ENCODE measurements around the gene PCDH1. TPM values are rescaled to one million over a fixed set of nuclear protein-coding genes. Genes with fewer than 3 reads are reported as not detected.
"Not testable (repeated sequence)": the region's sequence is repeated elsewhere in the genome, so short reads cannot be mapped to it uniquely, and the experiment has no call there.

The PCDH1 gene
- total and polyA plus RNA-seq, 2 of the 13 experiments (the other 11 are each of a cell fraction or from before 2014, with no cell fraction given): 0.11 to 0.83 TPM

GRCh38 chr5:141821430-141821925 is 56.7 kb downstream of the PCDH1 start (continued):
- TF ChIP-seq ZBTB14 (CRISPR knock-in tag; IDR thresholded peaks at IDR 0.05) (no peak), EEA1 (CRISPR knock-in tag; IDR thresholded peaks at IDR 0.05; ENCODE audit: borderline replicate concordance) (no peak), ZNF432 (CRISPR knock-in tag; IDR thresholded peaks at IDR 0.05; ENCODE audit: borderline replicate concordance) (no peak), TAF1 (CRISPR knock-in tag; IDR thresholded peaks at IDR 0.05) (no peak), ZNF558 (CRISPR knock-in tag; IDR thresholded peaks at IDR 0.05; ENCODE audit: borderline replicate concordance) (no peak), KDM2A (CRISPR knock-in tag; IDR thresholded peaks at IDR 0.05; ENCODE audit: borderline replicate concordance, low read depth) (no peak), AHR (CRISPR knock-in tag; IDR thresholded peaks at IDR 0.05) (no peak)
- TF ChIP-seq, protein P1, sequence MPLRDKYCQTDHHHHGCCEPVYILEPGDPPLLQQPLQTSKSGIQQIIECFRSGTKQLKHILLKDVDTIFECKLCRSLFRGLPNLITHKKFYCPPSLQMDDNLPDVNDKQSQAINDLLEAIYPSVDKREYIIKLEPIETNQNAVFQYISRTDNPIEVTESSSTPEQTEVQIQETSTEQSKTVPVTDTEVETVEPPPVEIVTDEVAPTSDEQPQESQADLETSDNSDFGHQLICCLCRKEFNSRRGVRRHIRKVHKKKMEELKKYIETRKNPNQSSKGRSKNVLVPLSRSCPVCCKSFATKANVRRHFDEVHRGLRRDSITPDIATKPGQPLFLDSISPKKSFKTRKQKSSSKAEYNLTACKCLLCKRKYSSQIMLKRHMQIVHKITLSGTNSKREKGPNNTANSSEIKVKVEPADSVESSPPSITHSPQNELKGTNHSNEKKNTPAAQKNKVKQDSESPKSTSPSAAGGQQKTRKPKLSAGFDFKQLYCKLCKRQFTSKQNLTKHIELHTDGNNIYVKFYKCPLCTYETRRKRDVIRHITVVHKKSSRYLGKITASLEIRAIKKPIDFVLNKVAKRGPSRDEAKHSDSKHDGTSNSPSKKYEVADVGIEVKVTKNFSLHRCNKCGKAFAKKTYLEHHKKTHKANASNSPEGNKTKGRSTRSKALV (CRISPR knock-in tag; IDR thresholded peaks at IDR 0.05): no peak

DNA sequence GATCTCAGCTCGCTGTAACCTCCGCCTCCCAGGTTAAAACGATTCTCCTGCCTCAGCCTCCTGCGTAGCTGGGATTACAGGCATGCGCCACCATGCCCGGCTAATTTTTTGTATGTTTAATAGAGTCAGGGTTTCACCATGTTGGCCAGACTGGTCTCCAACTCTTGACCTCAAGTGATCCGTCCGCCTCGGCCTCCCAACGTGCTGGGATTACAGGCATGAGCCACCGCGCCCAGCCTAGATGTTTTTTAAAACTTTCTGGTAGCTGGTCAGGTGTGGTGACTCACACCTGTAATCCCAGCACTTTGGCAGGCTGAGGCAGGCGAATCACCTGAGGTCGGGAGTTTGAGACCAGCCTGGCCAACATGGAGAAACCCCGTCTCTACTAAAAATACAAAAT is 57.5 kb downstream of the PCDH1 start:
- H3K27me3 ChIP-seq (ENCODE audit: control insufficient read depth in 1 of 2, insufficient read depth in 2 of 2, low read length in 2 of 2); H3K27ac ChIP-seq (ENCODE audit: extremely low read length, insufficient read depth, low read length); in situ Hi-C loops (cut with HindIII; ENCODE audit: extremely low pct_ligation_motif_present, low pct_unique_long_range_greater_than_20kb); H3K4me1 ChIP-seq (ENCODE audit: insufficient read depth, low read length); H3K4me3 ChIP-seq (replicated peaks in 1 of 3; ENCODE audit: insufficient read depth in 1 of 3, low read depth in 2 of 3, low read length in 3 of 3); ATAC-seq; FAIRE-seq; intact Hi-C loops (cut with micrococcal nuclease; ENCODE audit: unreplicated experiment); H3K9ac ChIP-seq (ENCODE audit: insufficient read depth, low read depth, low read length); H2AFZ ChIP-seq (ENCODE audit: low read length); H3K4me2 ChIP-seq (ENCODE audit: low read depth, low read length); BruUV-seq (replicated peaks); POLR2A ChIA-PET; H3K36me3 ChIP-seq (replicated peaks in 1 of 2; ENCODE audit: control insufficient read depth in 1 of 2, insufficient read depth in 2 of 2, low read length in 2 of 2); H3K9me3 ChIP-seq (ENCODE audit: low read length); H4K20me1 ChIP-seq (ENCODE audit: insufficient read depth, low read length); DNase-seq (ENCODE audit: low spot score); H3K79me2 ChIP-seq (ENCODE audit: insufficient read depth, low read length); CTCF ChIA-PET (ENCODE audit: low intra/inter-chr PET ratio, low total read pairs): not testable (repeated sequence)
- 64% methylated on average over 15 of the region's 15 CpGs for WGBS (ENCODE audit: low lambda C conversion rate)
